Natural killer cell (primary cell): ENCODE data around the gene TLE3. TPM values are rescaled to one million over a fixed set of nuclear protein-coding genes. Genes with fewer than 3 reads are reported as not detected.
A peak's percentile ranks its signal among the peaks of the same experiment; 100 is the strongest.

ENCODE experiments used
- ATAC-seq, 3 donors: fragments of 150-1000 bp in 2 of 3; fragments of 200-7000 bp in 1 of 3; cut with Tn5 transposase; 1 replicate in 1 of 3; 2 replicates in 2 of 3; pipeline ENCODE4 v1.10.0; 2021; ENCODE audit warnings: mild to moderate bottlenecking in 2 of 3, moderate library complexity in 2 of 3
- DNase-seq, 2 donors: peaks; one replicate each; pipeline versions ENCODE4 v3.0.0 to v3.0.0-alpha.2; 2013 to 2021; ENCODE audit warnings: mixed read lengths in 1 of 2
- H3K27ac ChIP-seq: one replicate; pipeline ENCODE4 v1.5.1; 2013; ENCODE audit warnings: mild to moderate bottlenecking, low read length
- H3K27me3 ChIP-seq: one replicate; pipeline ENCODE4 v1.6.1; 2013; ENCODE audit warnings: low read length; ENCODE audit not compliant: control insufficient read depth, insufficient read depth
- H3K36me3 ChIP-seq: one replicate; pipeline ENCODE4 v1.6.1; 2013; ENCODE audit warnings: low read length; ENCODE audit not compliant: control insufficient read depth, insufficient read depth
- H3K4me1 ChIP-seq: one replicate; pipeline ENCODE4 v1.6.1; 2013; ENCODE audit warnings: low read length; ENCODE audit not compliant: control insufficient read depth, insufficient read depth
- H3K4me3 ChIP-seq: one replicate; pipeline ENCODE4 v1.5.1; 2013; ENCODE audit warnings: low read length
- H3K9me3 ChIP-seq: one replicate; pipeline ENCODE4 v1.6.1; 2013; ENCODE audit warnings: low read length; ENCODE audit not compliant: control insufficient read depth, insufficient read depth
- H3K27ac Mint-ChIP-seq, 2 donors: one replicate each; pipeline ENCODE4 v1.8.0; 2022; ENCODE audit warnings: mild to moderate bottlenecking in 2 of 2, mixed read lengths in 2 of 2, moderate library complexity in 1 of 2
- H3K27me3 Mint-ChIP-seq, 2 donors: one replicate each; pipeline ENCODE4 v1.8.0; 2022; ENCODE audit warnings: low read depth in 2 of 2, mixed read lengths in 2 of 2
- H3K36me3 Mint-ChIP-seq: one replicate; pipeline ENCODE4 v1.8.0; 2022; ENCODE audit warnings: mixed read lengths
- H3K4me1 Mint-ChIP-seq, 2 donors: one replicate each; pipeline ENCODE4 v1.8.0; 2022; ENCODE audit warnings: mixed read lengths in 2 of 2
- H3K4me3 Mint-ChIP-seq: one replicate; pipeline ENCODE4 v1.8.0; 2022; ENCODE audit warnings: mild to moderate bottlenecking, moderate library complexity, mixed read lengths
- H3K9me3 Mint-ChIP-seq, 2 donors: one replicate each; pipeline ENCODE4 v1.8.0; 2022; ENCODE audit warnings: mixed read lengths in 2 of 2
- WGBS: methylation state at CpG from one replicate; pipeline ENCODE4 v1.1.7; 2013; ENCODE audit warnings: missing lambda C conversion rate; ENCODE audit not compliant: insufficient coverage; 5-methylcytosine and 5-hydroxymethylcytosine counted together
- intact Hi-C: fragments of 100-400 bp; cut with micrococcal nuclease; formaldehyde crosslinking; loops from one replicate; pipeline ENCODE4 v1.14.2; 2022
- total RNA-seq, 4 donors: library from RNA; stranded (reverse); fragments of 120-200 nt in 1 of 4; gene quantifications; one replicate each; pipeline versions ENCODE4 v1.2.3 to v1.2.4, GENCODE V29; 2013 to 2022
- TF ChIP-seq, protein P1 (sequence below): fragments of 200-600 bp; IDR thresholded peaks from one replicate; pipeline ENCODE4 v1.8.0; 2022; ENCODE audit warnings: antibody characterized with exemption

Gene TLE3
- total RNA-seq, 3 donors from 2014 or later (not counting 1 experiment from before 2014, with no cell fraction given) = 32.1 to 94.9 (median 36.7) TPM

DNA sequence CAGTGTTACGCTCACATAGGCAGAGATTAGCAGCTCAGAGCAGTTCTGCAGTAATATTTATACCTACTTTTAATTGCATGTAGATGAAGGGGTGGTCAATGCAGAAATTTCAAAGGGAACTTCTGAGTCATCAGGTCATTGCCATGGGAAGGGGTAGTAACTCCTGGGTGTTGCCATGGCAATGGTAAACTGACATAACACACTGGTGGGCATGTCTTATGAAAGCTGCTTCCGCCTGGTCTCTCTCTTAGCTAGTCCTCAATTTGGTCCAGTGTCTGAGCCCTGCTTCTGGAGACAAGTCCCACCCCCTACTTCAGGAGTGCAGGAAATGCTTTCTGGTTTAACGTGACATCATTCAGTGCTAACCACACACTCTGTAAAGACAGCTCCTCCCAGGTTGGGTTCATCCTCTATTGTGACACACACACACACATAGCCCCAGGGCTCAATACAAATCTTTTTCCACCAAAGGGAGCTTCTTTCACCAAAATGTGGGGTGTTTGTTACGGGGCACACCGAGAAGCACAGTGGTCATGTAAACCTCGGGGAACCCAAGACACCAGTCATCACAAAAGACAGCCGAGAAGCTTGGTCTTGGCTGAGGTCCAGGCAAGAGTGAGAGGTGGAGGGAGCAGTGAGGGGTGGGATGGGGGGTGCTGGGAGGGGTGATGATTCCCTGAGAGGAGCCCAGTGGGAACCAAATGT lies 74.5 kb downstream of the TLE3 start:
- Mint-ChIP-seq H3K9me3 (no peaks in the 10 kb centered on the region), H3K27me3 (peaks cover 21 to 50% of the 10 kb centered on the region in 2 donors), H3K36me3 (no peaks in the 10 kb centered on the region), H3K4me3 (peak overlapping the region; percentile 42), H3K4me1 (peaks cover 22 to 30% of the 10 kb centered on the region in 2 donors), H3K27ac (peak overlapping the region; percentile 37 to 86)
- peak; percentile 47 to 89 for DNase-seq
- Histone ChIP-seq H3K27me3 (no peaks in the 10 kb centered on the region), H3K36me3 (no peaks in the 10 kb centered on the region), H3K4me1 (peaks cover 20% of the 10 kb centered on the region), H3K9me3 (no peaks in the 10 kb centered on the region), H3K27ac (peak overlapping the region; percentile 32), H3K4me3 (no peak overlapping the region)
- intact Hi-C loops = loop anchor here (2.0 to 5.0 kb wide), 4 partner anchors 74 to 469 kb away; partner anchors contain the start of gene TLE3
- TF ChIP-seq, protein P1, sequence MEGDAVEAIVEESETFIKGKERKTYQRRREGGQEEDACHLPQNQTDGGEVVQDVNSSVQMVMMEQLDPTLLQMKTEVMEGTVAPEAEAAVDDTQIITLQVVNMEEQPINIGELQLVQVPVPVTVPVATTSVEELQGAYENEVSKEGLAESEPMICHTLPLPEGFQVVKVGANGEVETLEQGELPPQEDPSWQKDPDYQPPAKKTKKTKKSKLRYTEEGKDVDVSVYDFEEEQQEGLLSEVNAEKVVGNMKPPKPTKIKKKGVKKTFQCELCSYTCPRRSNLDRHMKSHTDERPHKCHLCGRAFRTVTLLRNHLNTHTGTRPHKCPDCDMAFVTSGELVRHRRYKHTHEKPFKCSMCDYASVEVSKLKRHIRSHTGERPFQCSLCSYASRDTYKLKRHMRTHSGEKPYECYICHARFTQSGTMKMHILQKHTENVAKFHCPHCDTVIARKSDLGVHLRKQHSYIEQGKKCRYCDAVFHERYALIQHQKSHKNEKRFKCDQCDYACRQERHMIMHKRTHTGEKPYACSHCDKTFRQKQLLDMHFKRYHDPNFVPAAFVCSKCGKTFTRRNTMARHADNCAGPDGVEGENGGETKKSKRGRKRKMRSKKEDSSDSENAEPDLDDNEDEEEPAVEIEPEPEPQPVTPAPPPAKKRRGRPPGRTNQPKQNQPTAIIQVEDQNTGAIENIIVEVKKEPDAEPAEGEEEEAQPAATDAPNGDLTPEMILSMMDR = no peak
- peak; percentile 95 to 99 (median 95) for ATAC-seq
- 44% methylated on average over 7 of the region's 7 CpGs for WGBS

DNA sequence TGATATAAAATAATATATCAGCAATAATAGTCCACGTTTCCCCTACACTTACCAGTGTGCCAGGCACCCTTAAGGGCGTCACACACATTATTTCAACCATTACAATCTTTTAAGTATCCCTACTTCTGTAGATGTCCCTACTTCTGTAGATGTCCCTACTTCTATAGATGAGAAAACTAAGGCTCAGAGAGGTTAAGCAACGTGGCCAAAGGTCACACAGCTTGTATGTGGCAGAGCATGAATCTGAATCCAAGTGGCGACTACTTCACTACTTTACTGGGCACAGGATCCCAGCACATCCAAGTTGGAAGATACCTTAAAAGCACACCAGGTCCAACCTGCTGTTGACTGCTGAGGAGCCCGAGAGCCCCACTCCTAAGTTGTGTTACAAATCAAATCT lies 77.5 kb downstream of the TLE3 start:
- TF ChIP-seq, protein P1 = no peak
- no peak for DNase-seq
- Histone ChIP-seq H3K27me3 (no peaks in the 10 kb centered on the region), H3K4me3 (no peak overlapping the region), H3K27ac (no peak overlapping the region), H3K4me1 (peaks cover 27% of the 10 kb centered on the region), H3K36me3 (no peaks in the 10 kb centered on the region), H3K9me3 (peaks cover 4% of the 10 kb centered on the region)
- intact Hi-C loops = loop anchor here (5.0 kb wide), 2 partner anchors 77 to 472 kb away; partner anchors contain the start of gene TLE3
- H3K9me3 Mint-ChIP-seq = no peaks in the 10 kb centered on the region
- ATAC-seq = no peak
- peaks cover 22 to 38% of the 10 kb centered on the region in 2 donors for H3K4me1 Mint-ChIP-seq
- peaks cover 6% of the 10 kb centered on the region for H3K36me3 Mint-ChIP-seq
- 89% methylated on average over 5 of the region's 5 CpGs for WGBS
- H3K4me3 Mint-ChIP-seq = no peak overlapping the region
- no peak overlapping the region for H3K27ac Mint-ChIP-seq
- peaks cover 34 to 53% of the 10 kb centered on the region in 2 donors for H3K27me3 Mint-ChIP-seq

DNA sequence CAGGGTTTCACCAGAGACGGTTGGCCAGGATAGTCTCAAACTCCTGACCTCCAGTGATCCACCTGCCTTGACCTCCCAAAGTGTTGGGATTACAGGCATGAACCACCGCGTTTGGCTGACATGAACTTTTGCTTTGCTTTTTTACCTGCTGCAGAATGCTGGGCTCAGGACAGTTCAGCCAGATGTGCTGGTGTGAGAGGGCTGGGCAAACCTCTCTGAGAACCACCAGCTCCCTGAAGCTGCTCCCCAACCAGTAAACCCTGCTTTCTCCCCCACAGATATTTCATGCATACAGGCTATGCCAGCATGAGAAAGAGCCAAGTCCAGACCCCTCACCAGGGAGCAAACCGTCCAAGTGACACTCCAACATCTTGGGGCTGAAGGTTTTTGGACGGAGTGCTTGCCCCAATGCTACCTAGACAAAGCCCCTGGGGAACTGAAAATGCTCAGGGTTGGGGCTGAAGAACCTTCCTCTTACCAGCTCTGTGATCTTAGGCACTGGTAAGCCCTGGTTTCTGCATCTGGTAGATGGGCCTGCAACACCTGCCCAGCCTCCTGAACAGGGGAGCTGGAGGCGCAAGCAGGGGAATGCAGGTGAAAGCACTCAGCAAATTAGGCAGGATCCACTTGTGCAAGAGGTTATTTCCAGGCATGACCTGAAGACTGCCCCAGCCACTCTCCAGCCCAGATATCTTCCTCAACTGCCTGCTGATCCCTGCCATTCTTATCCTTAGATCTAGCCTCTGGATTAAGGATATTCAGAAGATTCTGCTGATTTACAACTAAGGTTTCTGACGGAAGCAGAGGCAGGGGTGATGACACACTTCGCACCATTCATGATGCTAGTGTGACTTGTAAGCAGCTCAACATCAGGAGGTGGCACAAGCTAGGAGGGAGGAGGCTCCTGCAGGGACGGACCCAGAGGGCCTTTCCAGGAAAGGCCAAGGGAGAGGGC lies 78.8 kb downstream of the TLE3 start:
- no peak for DNase-seq
- H3K4me1 Mint-ChIP-seq = peaks cover 18 to 25% of the 10 kb centered on the region in 2 donors
- ATAC-seq = no peak

More for the DNA sequence above, 78.8 kb downstream of the TLE3 start:
- Mint-ChIP-seq H3K9me3 (no peaks in the 10 kb centered on the region), H3K4me3 (no peak overlapping the region), H3K27ac (peak overlapping the region in 1 of 2 donors; percentile 11), H3K36me3 (peaks cover 6% of the 10 kb centered on the region), H3K27me3 (peaks cover 35 to 41% of the 10 kb centered on the region in 2 donors)
- TF ChIP-seq, protein P1 = no peak
- H3K36me3 ChIP-seq = no peaks in the 10 kb centered on the region
- no peak overlapping the region for H3K4me3 ChIP-seq
- no peak overlapping the region for H3K27ac ChIP-seq
- intact Hi-C loops = no loop called here
- peaks cover 27% of the 10 kb centered on the region for H3K4me1 ChIP-seq
- H3K9me3 ChIP-seq = peaks cover 4% of the 10 kb centered on the region
- WGBS = 91% methylated on average over 9 of the region's 9 CpGs
- H3K27me3 ChIP-seq = no peaks in the 10 kb centered on the region
